ENCODE results near the gene CLRN3.

The CLRN3 gene

GRCh38 chr10:127872011-127872761 is 20.6 kb downstream of the CLRN3 start:
- DNase-seq: no peak

- DNase-seq: no peak
These were observed 21.1 kb downstream of the CLRN3 start for GRCh38 chr10:127871631-127872010.

GRCh38 chr10:127869329-127869728 is 23.4 kb downstream of the CLRN3 start:
- DNase-seq: no peak

GRCh38 chr10:127867805-127868204 is 24.9 kb downstream of the CLRN3 start:
- DNase-seq: no peak

- no peak for DNase-seq
These were observed 26.3 kb downstream of the CLRN3 start for GRCh38 chr10:127866276-127867013.

- DNase-seq: no peak
These were observed 29.4 kb downstream of the CLRN3 start for GRCh38 chr10:127863231-127863825.

- DNase-seq: no peak
These were observed 32.1 kb downstream of the CLRN3 start for GRCh38 chr10:127860592-127860991.

GRCh38 chr10:127855976-127856375 is 36.8 kb downstream of the CLRN3 start:
- DNase-seq: no peak

- DNase-seq: no peak
These were observed 37.2 kb downstream of the CLRN3 start for GRCh38 chr10:127855591-127855881.

- no peak for DNase-seq
These were observed 37.8 kb downstream of the CLRN3 start for GRCh38 chr10:127854769-127855590.

GRCh38 chr10:127853868-127854768 is 38.6 kb downstream of the CLRN3 start:
- peak; percentile 16 for DNase-seq

GRCh38 chr10:127852456-127852855 is 40.3 kb downstream of the CLRN3 start:
- no peak for DNase-seq

- no peak for DNase-seq
These were observed 41.0 kb downstream of the CLRN3 start for GRCh38 chr10:127851661-127852194.

- DNase-seq: no peak
These were observed 41.8 kb downstream of the CLRN3 start for GRCh38 chr10:127850944-127851343.

GRCh38 chr10:127849921-127850320 is 42.8 kb downstream of the CLRN3 start:
- no peak for DNase-seq

- DNase-seq: no peak
These were observed 43.5 kb downstream of the CLRN3 start for GRCh38 chr10:127849224-127849623.

GRCh38 chr10:127848226-127848625 is 44.5 kb downstream of the CLRN3 start:
- no peak for DNase-seq

- no peak for DNase-seq
These were observed 47.0 kb downstream of the CLRN3 start for GRCh38 chr10:127845756-127846155.

GRCh38 chr10:127840884-127841283 is 51.9 kb downstream of the CLRN3 start:
- no peak for DNase-seq

GRCh38 chr10:127836966-127837365 is 55.8 kb downstream of the CLRN3 start:
- no peak for DNase-seq

GRCh38 chr10:127836176-127836575 is 56.6 kb downstream of the CLRN3 start:
- no peak for DNase-seq

- no peak for DNase-seq
These were observed 58.0 kb downstream of the CLRN3 start for GRCh38 chr10:127834791-127835190.

Measured in NCI-H1694 (cell line).